SK-N-SH (cell line): ENCODE data around the gene THAP12. TPM values are rescaled to one million over a fixed set of nuclear protein-coding genes. Genes with fewer than 3 reads are reported as not detected.

Experiments
- CTCF ChIA-PET: fragments of 300-600, 350-600 bp; formaldehyde crosslinking; extraction: SDS; loops from one replicate; lab custom pipeline; 2021; lab: Yijun Ruan, JAX
- POLR2A ChIA-PET: fragments of 350-600 bp; sonication (Branson Sonifier 250); formaldehyde crosslinking; extraction: SDS; loops from one replicate; lab custom pipeline; 2020; ENCODE audit warnings: antibody characterized with exemption, inconsistent platforms; lab: Yijun Ruan, JAX
- DNase-seq: peaks from one replicate; pipeline ENCODE4 v3.0.0; 2012
- H2AFZ ChIP-seq: fragments of 200-600 bp; sonication (generic); 2 replicates; pipeline ENCODE4 v1.8.1; 2016; ENCODE audit warnings: antibody characterized with exemption, mild to moderate bottlenecking, low read depth
- H3F3A ChIP-seq: fragments of 200-600 bp; sonication (generic); replicated peaks from 2 replicates; pipeline ENCODE3; 2016; ENCODE audit warnings: antibody characterized with exemption, mild to moderate bottlenecking; ENCODE audit not compliant: insufficient read depth
- H3K27ac ChIP-seq, 2 experiments: fragments of 200-500 bp in 1 of 2; fragments of 200-600 bp in 1 of 2; sonication (Bioruptor generic) in 1 of 2; sonication (generic), shearing (Covaris generic) in 1 of 2; 2 replicates each; pipeline versions ENCODE4 v1.5.1 to v1.6.1; 2014 to 2016; ENCODE audit warnings: low read depth in 2 of 2, inconsistent platforms in 1 of 2, low read length in 1 of 2, mild to moderate bottlenecking in 1 of 2, mixed read lengths in 1 of 2
- H3K27me3 ChIP-seq: fragments of 200-600 bp; sonication (generic), shearing (Covaris generic); 2 replicates; pipeline ENCODE4 v1.6.1; 2016; ENCODE audit warnings: mixed run types; ENCODE audit not compliant: insufficient read depth
- H3K36me3 ChIP-seq, 2 experiments: fragments of 200-500 bp in 1 of 2; fragments of 200-600 bp in 1 of 2; sonication (Bioruptor generic) in 1 of 2; sonication (generic) in 1 of 2; replicated peaks in 1 of 2; 2 replicates each; pipeline versions ENCODE3 to v1.5.1; 2014 to 2016; ENCODE audit warnings: low read length in 1 of 2, mild to moderate bottlenecking in 1 of 2; ENCODE audit not compliant: insufficient read depth in 2 of 2, control insufficient read depth in 1 of 2
- H3K4me1 ChIP-seq, 2 experiments: fragments of 200-500 bp in 1 of 2; fragments of 200-600 bp in 1 of 2; sonication (Bioruptor generic) in 1 of 2; sonication (generic), shearing (Covaris generic) in 1 of 2; 2 replicates each; pipeline versions ENCODE4 v1.5.1 to v1.6.1; 2014 to 2016; ENCODE audit warnings: low read depth in 1 of 2, low read length in 1 of 2, mixed run types in 1 of 2; ENCODE audit not compliant: insufficient read depth in 2 of 2, control insufficient read depth in 1 of 2
- H3K4me2 ChIP-seq: fragments of 200-600 bp; sonication (generic), shearing (Covaris generic); 2 replicates; pipeline ENCODE4 v1.6.1; 2017; ENCODE audit warnings: mixed run types
- H3K4me3 ChIP-seq, 2 experiments: fragments of 200-500 bp in 1 of 2; fragments of 200-600 bp in 1 of 2; sonication (Bioruptor generic) in 1 of 2; sonication (generic), shearing (Covaris generic) in 1 of 2; 2 replicates each; pipeline versions ENCODE4 v1.5.1 to v1.8.1; 2014 to 2016; ENCODE audit warnings: low read depth in 2 of 2, inconsistent platforms in 1 of 2, low read length in 1 of 2, mild to moderate bottlenecking in 1 of 2, mixed read lengths in 1 of 2, moderate library complexity in 1 of 2
- H3K79me2 ChIP-seq: fragments of 200-600 bp; sonication (generic); 2 replicates; pipeline ENCODE4 v1.8.1; 2017; ENCODE audit warnings: mild to moderate bottlenecking; ENCODE audit not compliant: insufficient read depth
- H3K9ac ChIP-seq: fragments of 200-600 bp; sonication (generic); 2 replicates; pipeline ENCODE4 v1.6.1; 2017; ENCODE audit warnings: mixed run types
- H3K9me2 ChIP-seq: fragments of 200-600 bp; sonication (generic); 2 replicates; pipeline ENCODE4 v1.6.1; 2017; ENCODE audit warnings: mixed run types
- H3K9me3 ChIP-seq: fragments of 200-600 bp; sonication (generic); 2 replicates; pipeline ENCODE4 v1.6.1; 2017; ENCODE audit warnings: mixed run types, mild to moderate bottlenecking, moderate library complexity
- H4K20me1 ChIP-seq: fragments of 200-600 bp; sonication (generic); 2 replicates; pipeline ENCODE4 v1.6.1; 2017; ENCODE audit warnings: mild to moderate bottlenecking, mixed run types; ENCODE audit not compliant: insufficient read depth
- CHD2 ChIP-seq: fragments of 150-350 bp; IDR thresholded peaks from 2 replicates; pipeline ENCODE4 v1.6.1; 2018; ENCODE audit warnings: low read length; ENCODE audit not compliant: partially characterized antibody
- CTCF ChIP-seq: fragments of 200-600 bp; sonication (generic); IDR thresholded peaks from 2 replicates; pipeline ENCODE4 v1.6.1; 2017; ENCODE audit warnings: antibody characterized with exemption, mild to moderate bottlenecking, moderate library complexity
- FOSL2 ChIP-seq: IDR thresholded peaks from 2 replicates; pipeline ENCODE4 v1.4.0; 2012; ENCODE audit warnings: low read depth, mild to moderate bottlenecking, moderate library complexity, borderline replicate concordance
- GABPA ChIP-seq: IDR thresholded peaks from 2 replicates; pipeline ENCODE4 v1.4.0; 2012; ENCODE audit warnings: low read depth, mild to moderate bottlenecking
- IRF3 ChIP-seq: fragments of 150-350 bp; IDR thresholded peaks from 2 replicates; pipeline ENCODE4 v1.6.1; 2016; ENCODE audit warnings: mild to moderate bottlenecking, low read depth, low read length
- JUND ChIP-seq: IDR thresholded peaks from 2 replicates; pipeline ENCODE4 v1.4.0; 2012
- PBX3 ChIP-seq: IDR thresholded peaks from 2 replicates; pipeline ENCODE4; 2012
- TCF12 ChIP-seq: IDR thresholded peaks from 2 replicates; pipeline ENCODE4 v1.4.0; 2012
- YY1 ChIP-seq: IDR thresholded peaks from 2 replicates; pipeline ENCODE4 v1.4.0; 2012; ENCODE audit warnings: low read depth, mild to moderate bottlenecking
- WGBS: methylation state at CpG from one replicate; pipeline ENCODE4 v1.1.6; 2017; ENCODE audit warnings: low lambda C conversion rate; 5-methylcytosine and 5-hydroxymethylcytosine counted together
- polyA plus RNA-seq, 3 experiments: library from polyadenylated mRNA; depleted of rRNA; stranded (reverse); fragments of >200 nt; gene quantifications; 2 replicates each; pipeline ENCODE4 v1.2.3, GENCODE V29; 2012

The THAP12 gene
- polyA plus RNA-seq, 1 of the 3 experiments (the other 2 are of a cell fraction): 14.9 TPM

- Histone ChIP-seq H3K4me1 (peaks cover 0 to 3% of the 10 kb centered on the region in 2 experiments; a peak in 1 of 4 replicates), H3K4me2 (no peak overlapping the region), H3K9me2 (no peaks in the 10 kb centered on the region), H3K9me3 (no peaks in the 10 kb centered on the region), H3K79me2 (no peaks in the 10 kb centered on the region), H3K36me3 (no peaks in the 10 kb centered on the region), H3K4me3 (no peak overlapping the region), H3K9ac (no peak overlapping the region), H2AFZ (no peak overlapping the region), H3K27ac (no peak overlapping the region), H3K27me3 (no peaks in the 10 kb centered on the region), H3F3A (no peaks in the 10 kb centered on the region), H4K20me1 (no peaks in the 10 kb centered on the region)
- DNase-seq: no peak
- POLR2A ChIA-PET: no interaction called here
- peak; percentile 33; the same call in 1 of the 2 replicates for TF ChIP-seq CTCF
- TF ChIP-seq IRF3: no peak
- no peak for TF ChIP-seq TCF12
- TF ChIP-seq PBX3: no peak
- CTCF ChIA-PET: interaction anchor here (0.7 to 2.1 kb wide), 3 partner anchors 10 to 40 kb away, joined by 3 to 4 read pairs (median 4); no protein-coding TSS in a partner anchor
- 49% methylated on average over 3 of the region's 3 CpGs for WGBS
Observed at GRCh38 chr11:76419896-76420295, 39.0 kb upstream of the THAP12 start.

GRCh38 chr11:76415073-76415472 lies 34.1 kb upstream of the THAP12 start:
- Histone ChIP-seq H3F3A (no peaks in the 10 kb centered on the region), H3K27ac (no peak overlapping the region)
- no peak for TF ChIP-seq CHD2
- TF ChIP-seq GABPA: no peak
- TF ChIP-seq IRF3: no peak
- TF ChIP-seq YY1: no peak
- TF ChIP-seq JUND: no peak
- TF ChIP-seq FOSL2: no peak
- TF ChIP-seq, all 33 proteins: peak for 0
- H3K9ac ChIP-seq: no peak overlapping the region
- peaks cover 0 to 3% of the 10 kb centered on the region in 2 experiments; a peak in 1 of 4 replicates for H3K4me1 ChIP-seq
- ChIA-PET POLR2A (no interaction called here), CTCF (no interaction called here)
- no peaks in the 10 kb centered on the region for H3K79me2 ChIP-seq
- H3K36me3 ChIP-seq: no peaks in the 10 kb centered on the region
- no peaks in the 10 kb centered on the region for H3K9me2 ChIP-seq
- H4K20me1 ChIP-seq: no peaks in the 10 kb centered on the region
- H3K27me3 ChIP-seq: no peaks in the 10 kb centered on the region
- no peak overlapping the region for H2AFZ ChIP-seq
- H3K9me3 ChIP-seq: no peaks in the 10 kb centered on the region
- DNase-seq: no peak
- H3K4me3 ChIP-seq: no peak overlapping the region
- H3K4me2 ChIP-seq: no peak overlapping the region
